Effector memory CD4-positive, alpha-beta T cell (primary cell): ENCODE results near the gene PTPRN2.

Experiments used
- DNase-seq, 3 donors: peaks; one replicate each; pipeline ENCODE4 v3.0.0-alpha.2; 2020
- H3K27ac ChIP-seq: 2 replicates; pipeline ENCODE4 v1.7.0; 2013; ENCODE audit warnings: mild to moderate bottlenecking, low read length, moderate library complexity; ENCODE audit not compliant: insufficient read depth, poor library complexity, severe bottlenecking
- H3K27me3 ChIP-seq: replicated peaks from 2 replicates; pipeline ENCODE4 v1.7.0; 2013; ENCODE audit warnings: mild to moderate bottlenecking, low read length; ENCODE audit not compliant: insufficient read depth, control insufficient read depth, poor library complexity, severe bottlenecking
- H3K36me3 ChIP-seq: 2 replicates; pipeline ENCODE4 v1.7.0; 2013; ENCODE audit warnings: mild to moderate bottlenecking, low read length, moderate library complexity; ENCODE audit not compliant: control insufficient read depth, insufficient read depth
- H3K4me1 ChIP-seq: 2 replicates; pipeline ENCODE4 v1.7.0; 2013; ENCODE audit warnings: low read length, mild to moderate bottlenecking; ENCODE audit not compliant: control insufficient read depth, insufficient read depth, poor library complexity, severe bottlenecking
- H3K4me3 ChIP-seq: 2 replicates; pipeline ENCODE4 v1.7.0; 2013; ENCODE audit warnings: low read length, low read depth, mild to moderate bottlenecking; ENCODE audit not compliant: insufficient read depth, poor library complexity, severe bottlenecking
- H3K9me3 ChIP-seq: 2 replicates; pipeline ENCODE4 v1.7.0; 2013; ENCODE audit warnings: mild to moderate bottlenecking, low read length, moderate library complexity; ENCODE audit not compliant: control insufficient read depth

Gene PTPRN2

DNA sequence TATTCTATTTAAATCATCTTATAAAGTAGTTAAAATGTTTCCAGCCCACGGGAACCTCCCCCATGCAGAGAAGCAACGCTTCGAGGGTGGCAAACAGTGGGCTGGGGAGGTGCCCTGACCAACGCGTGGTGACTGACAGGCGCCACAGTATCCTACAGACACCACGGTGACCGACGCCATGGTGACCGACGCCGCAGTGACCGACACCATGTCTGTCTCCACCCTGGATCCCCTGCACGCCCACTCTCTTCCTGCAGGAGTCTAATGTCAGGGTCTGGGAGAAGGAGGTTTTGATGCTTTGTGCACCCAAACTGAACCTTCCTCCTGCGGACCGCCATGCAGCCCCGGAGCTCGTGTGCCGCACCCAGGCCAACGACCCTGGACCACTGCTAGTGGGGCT lies 464.4 kb downstream of the PTPRN2 start:
- Histone ChIP-seq H3K9me3 (no peaks in the 10 kb centered on the region), H3K27ac (no peak overlapping the region), H3K4me3 (no peak overlapping the region), H3K36me3 (no peaks in the 10 kb centered on the region), H3K4me1 (no peaks in the 10 kb centered on the region), H3K27me3 (no peaks in the 10 kb centered on the region)
- DNase-seq: no peak

DNA sequence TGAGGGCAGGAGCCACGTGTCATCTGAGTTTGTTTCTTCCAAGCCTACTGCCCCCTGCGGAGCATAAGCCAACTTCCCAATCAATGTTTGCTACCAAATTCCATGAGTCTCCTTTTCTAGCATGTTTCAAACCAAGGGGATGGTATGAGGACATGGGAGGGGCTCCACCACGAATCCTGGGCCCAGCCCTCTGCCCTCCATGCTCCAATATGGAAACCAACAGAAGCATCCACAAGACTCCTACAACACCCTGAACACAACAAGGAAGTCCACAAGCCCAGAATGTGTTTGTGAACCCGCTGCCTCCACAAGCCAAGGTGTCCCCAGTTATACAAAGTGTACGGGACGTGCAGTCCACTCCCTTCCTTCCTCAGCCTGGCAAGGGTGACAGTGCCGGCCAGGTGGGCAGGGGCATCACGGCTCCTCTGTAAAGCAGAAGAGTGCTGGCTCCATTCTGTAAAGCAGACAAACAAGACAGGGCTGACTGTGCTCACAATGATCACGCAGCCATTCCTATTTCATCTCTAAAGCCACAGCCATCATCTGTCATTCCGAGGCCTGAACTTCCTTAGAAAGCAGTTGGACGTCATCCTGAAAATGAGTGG lies 466.1 kb downstream of the PTPRN2 start:
- peaks cover 8% of the 10 kb centered on the region for H3K9me3 ChIP-seq
- H3K36me3 ChIP-seq: no peaks in the 10 kb centered on the region

DNA sequence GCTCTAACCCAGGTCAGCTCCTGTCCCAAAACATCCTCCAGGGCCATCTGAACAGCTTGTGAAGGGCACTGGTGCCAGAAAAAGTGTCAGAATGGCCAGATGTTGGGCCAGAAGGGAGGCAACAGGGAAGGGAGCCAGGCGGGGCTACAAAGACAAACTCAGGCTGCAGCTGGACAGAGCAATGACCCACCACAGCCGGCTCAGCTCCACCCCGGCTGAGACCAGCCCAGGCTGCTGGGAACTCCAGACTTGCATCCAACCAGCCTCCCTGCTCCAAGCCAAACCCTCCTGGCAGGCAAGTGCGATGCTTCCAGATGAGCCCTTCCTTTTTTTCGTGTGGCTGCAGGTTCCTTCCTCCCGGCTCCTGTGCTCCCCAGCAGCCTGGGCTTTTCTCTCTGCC lies 466.9 kb downstream of the PTPRN2 start:
- no peak for DNase-seq
- H3K9me3 ChIP-seq: peaks cover 11% of the 10 kb centered on the region
- no peaks in the 10 kb centered on the region for H3K36me3 ChIP-seq
- H3K27ac ChIP-seq: no peak overlapping the region
- no peaks in the 10 kb centered on the region for H3K27me3 ChIP-seq
- H3K4me1 ChIP-seq: no peaks in the 10 kb centered on the region
- H3K4me3 ChIP-seq: no peak overlapping the region

More for the DNA sequence above, 466.1 kb downstream of the PTPRN2 start:
- H3K27me3 ChIP-seq: no peaks in the 10 kb centered on the region
- H3K27ac ChIP-seq: no peak overlapping the region
- no peak for DNase-seq
- H3K4me3 ChIP-seq: no peak overlapping the region
- no peaks in the 10 kb centered on the region for H3K4me1 ChIP-seq

DNA sequence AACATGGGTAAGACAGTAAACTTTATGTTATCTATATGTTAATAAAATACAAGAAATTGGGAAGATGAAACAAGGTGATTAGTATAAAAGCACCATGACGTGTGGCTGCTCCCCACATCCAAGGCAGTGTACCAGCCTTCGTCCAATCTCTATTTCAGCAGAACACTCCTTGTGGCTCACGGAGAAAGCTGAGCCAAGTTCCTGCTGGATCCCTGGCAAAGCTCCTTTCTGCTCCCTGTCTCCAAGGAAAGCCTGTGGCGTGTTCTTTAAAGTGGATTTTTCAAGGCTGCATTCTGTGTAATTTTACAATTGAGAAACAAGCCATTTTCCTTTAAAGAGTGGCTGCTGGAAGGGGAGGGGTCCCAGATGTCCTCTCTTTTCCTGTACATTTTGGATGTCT lies 467.3 kb downstream of the PTPRN2 start:
- no peak overlapping the region for H3K4me3 ChIP-seq
- no peaks in the 10 kb centered on the region for H3K36me3 ChIP-seq
- no peaks in the 10 kb centered on the region for H3K4me1 ChIP-seq
- no peak for DNase-seq
- H3K27me3 ChIP-seq: no peaks in the 10 kb centered on the region
- no peak overlapping the region for H3K27ac ChIP-seq
- peaks cover 11% of the 10 kb centered on the region for H3K9me3 ChIP-seq

DNA sequence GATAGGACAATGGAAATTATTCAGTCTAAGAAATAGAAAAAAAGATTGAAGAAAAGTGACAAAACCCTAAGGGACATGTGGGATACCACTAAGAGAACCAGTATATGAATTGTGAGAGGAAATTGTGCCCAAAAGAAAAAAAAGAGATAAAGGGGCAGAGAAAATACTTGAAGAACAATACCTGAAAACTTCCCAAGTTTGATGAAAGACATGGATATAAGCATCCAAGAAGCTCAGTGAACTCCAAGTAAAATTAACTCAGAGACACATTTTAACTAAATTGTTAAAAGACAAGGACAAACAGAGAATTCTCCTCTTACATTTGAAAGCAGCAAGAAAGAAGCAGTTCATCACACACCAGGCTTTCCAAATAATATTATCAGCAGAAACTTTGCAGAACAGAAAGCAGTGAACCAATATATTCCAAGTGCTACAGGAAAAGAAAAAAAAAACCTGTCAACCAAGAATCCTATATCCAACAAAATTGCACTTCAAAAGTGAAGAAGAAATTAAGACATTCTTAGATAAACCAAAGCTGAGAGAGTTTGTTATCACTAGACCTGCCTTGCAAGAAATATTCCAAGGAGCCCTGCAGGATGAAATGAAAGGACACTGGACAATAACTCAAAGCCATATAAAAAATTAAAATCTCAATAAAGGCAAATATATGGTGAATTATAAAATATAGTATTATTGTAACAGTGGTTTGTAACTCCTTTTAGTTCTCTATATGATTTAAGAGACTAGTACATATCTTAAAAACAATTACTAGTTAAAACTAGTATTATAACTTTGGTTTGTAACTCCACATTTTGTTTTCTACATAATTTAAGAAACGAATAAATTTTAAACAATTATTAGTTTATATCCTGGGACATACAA lies 470.0 kb downstream of the PTPRN2 start:
- Histone ChIP-seq H3K9me3 (peaks cover 11% of the 10 kb centered on the region), H3K4me3 (no peak overlapping the region), H3K4me1 (no peaks in the 10 kb centered on the region), H3K27ac (no peak overlapping the region), H3K36me3 (no peaks in the 10 kb centered on the region), H3K27me3 (no peaks in the 10 kb centered on the region)
- no peak for DNase-seq

DNA sequence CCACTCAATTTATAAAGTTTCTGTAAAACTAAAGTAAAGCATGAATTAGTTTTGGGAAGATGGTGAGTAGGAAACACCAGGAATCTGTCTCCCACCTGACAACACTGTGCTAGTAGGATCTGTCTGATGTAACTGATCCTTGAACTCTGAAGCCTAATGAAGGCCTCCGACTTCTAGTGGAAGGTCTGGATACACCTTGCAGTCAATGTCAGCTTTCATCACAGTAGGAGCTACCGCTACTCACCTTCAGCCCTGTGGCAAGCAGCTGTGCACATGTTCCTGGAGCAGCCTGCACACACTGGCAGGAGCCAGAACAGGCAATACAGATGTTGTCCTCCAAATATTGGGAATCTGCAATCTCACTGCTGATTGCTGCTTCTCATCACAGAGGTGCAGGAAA lies 471.4 kb downstream of the PTPRN2 start:
- H3K9me3 ChIP-seq: peaks cover 11% of the 10 kb centered on the region
- no peak overlapping the region for H3K4me3 ChIP-seq
- H3K36me3 ChIP-seq: no peaks in the 10 kb centered on the region
- DNase-seq: no peak
- H3K4me1 ChIP-seq: no peaks in the 10 kb centered on the region
- H3K27me3 ChIP-seq: no peaks in the 10 kb centered on the region
- no peak overlapping the region for H3K27ac ChIP-seq

DNA sequence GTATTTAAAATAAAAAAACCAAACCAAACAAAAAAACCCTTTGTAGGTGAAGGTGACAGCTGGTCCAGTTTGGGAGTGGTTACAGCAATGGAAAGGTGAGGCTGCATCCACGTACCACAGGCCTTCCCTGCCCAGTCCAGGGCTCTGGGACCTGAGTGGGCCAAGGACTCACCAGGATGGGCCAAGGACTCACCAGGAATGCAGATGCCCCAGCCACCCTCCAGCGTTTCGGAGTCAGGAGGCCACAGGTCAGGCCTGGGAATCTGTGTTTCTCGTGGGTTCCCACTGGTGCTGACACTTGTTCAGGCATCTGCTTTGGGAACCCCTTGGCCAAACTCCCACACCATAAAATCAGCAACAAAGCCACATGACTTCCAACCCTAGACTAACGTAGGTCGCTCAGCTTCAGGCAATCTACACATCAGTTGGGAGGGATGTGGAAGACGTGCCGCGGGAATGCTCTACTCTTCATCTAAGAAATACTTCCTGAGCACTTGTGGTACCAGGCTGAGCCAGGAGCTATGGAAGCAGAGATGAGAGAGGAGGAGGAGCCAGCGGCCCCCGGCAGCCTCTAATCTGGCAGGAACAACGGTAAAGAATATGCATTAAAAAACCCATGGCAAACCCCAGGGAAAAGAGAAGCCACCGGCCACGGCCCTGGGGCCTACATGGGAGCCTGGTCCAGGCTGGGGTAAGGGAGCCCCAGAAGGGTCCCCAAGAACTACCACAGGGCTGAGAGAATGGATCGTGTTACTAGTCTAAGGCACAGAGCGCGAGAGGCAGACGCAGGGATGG lies 473.4 kb downstream of the PTPRN2 start:
- H3K4me3 ChIP-seq: no peak overlapping the region
- DNase-seq: no peak
- no peaks in the 10 kb centered on the region for H3K36me3 ChIP-seq
- peaks cover 11% of the 10 kb centered on the region for H3K9me3 ChIP-seq
- H3K4me1 ChIP-seq: no peaks in the 10 kb centered on the region
- no peak overlapping the region for H3K27ac ChIP-seq
- H3K27me3 ChIP-seq: no peaks in the 10 kb centered on the region

DNA sequence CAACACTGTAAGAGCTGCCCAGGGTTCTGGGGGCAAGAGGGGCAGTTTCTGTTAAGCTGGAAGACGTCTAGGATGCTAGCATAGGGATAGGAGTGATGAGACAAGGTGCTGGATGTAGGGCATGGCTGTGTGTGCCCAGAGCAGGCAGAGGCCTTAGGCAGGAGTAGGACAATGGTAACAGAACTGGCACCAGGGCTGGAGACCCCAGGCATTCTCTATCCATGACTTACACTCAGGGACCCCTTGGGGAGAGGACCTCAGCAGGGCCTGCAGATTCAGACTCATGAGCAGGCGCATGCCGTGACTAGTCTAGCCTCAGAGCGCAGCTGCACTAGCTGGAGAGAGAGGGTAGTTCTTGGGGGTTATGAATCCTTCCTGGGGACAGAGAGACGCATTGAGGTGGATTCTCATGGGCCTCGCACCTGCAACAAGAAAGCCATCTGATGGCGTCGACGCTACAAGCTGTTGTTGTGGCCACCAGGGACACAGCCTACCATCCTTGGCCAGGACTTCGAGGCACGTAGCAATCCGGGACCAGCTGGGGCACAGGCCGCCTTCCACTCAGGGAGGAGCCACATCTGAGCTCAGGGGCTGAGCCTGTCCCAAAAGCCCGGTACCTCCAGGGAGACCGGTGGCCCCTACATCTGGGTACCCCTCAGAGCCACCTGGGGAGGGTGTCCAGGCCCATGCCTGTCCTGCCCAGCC lies 474.1 kb downstream of the PTPRN2 start:
- no peak overlapping the region for H3K27ac ChIP-seq
- no peaks in the 10 kb centered on the region for H3K4me1 ChIP-seq
- H3K36me3 ChIP-seq: no peaks in the 10 kb centered on the region
- peaks cover 11% of the 10 kb centered on the region for H3K9me3 ChIP-seq
- no peaks in the 10 kb centered on the region for H3K27me3 ChIP-seq
- H3K4me3 ChIP-seq: no peak overlapping the region
- no peak for DNase-seq

DNA sequence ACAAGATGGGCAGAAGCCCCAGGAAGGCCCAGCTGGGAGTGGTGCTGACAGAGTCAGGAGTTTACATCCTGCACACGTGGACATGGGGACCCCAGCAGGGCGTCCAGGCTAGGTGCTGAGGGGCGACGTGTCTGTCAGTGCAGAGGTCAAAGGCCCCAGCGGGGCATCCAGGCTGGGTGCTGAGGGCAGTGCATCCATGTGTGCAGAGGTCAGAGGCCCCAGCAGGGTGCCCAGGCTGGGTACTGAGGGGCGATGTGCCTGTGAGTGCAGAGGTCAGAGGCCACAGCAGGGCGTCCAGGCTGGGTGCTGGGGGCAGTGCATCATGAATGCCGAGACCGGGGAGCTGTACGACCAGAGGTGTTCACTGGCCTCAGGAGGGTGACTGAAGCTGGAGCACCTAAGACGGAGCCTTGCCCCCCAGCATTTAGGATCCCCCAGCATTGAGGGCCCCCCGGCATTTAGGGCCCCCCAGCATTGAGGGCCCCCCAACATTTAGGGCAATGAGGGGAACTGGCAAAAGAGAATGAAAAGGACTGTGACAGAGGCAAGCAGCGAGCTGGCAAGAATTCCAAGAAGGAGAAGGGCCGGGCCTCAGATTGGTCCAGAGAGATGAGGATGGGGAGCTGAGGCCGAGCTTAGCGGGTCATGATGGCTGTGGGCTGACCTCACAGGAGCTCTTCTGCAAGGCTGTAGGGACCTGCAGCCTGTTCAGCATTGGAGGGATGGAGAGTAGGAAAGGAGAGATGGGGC lies 474.9 kb downstream of the PTPRN2 start:
- no peaks in the 10 kb centered on the region for H3K27me3 ChIP-seq
- H3K36me3 ChIP-seq: no peaks in the 10 kb centered on the region
- H3K4me1 ChIP-seq: no peaks in the 10 kb centered on the region
- H3K9me3 ChIP-seq: peaks cover 11% of the 10 kb centered on the region
- H3K27ac ChIP-seq: no peak overlapping the region
- no peak overlapping the region for H3K4me3 ChIP-seq
- DNase-seq: no peak
